HCT116 (cell line): ENCODE data around the gene UMOD. TPM values are rescaled to one million over a fixed set of nuclear protein-coding genes. Genes with fewer than 3 reads are reported as not detected.

Source experiments
- ATAC-seq: fragments of 200-7000 bp; cut with Tn5 transposase; 2 replicates; pipeline ENCODE4 v1.9.1; 2020; ENCODE audit warnings: mild to moderate bottlenecking, moderate library complexity
- BruUV-seq: library from RNA; stranded (reverse); fragments of 400-500 nt; replicated peaks from 2 replicates; lab custom pipeline; 2021; lab: Mats Ljungman, UMichigan
- CTCF ChIA-PET: fragments of 300-600 bp; sonication (Branson Sonifier 250); formaldehyde crosslinking; loops from one replicate; lab custom pipeline; 2021; ENCODE audit warnings: antibody characterized with exemption; lab: Charles Lee
- POLR2A ChIA-PET: fragments of 300-600, 350-600 bp; sonication (Branson Sonifier 250); formaldehyde crosslinking; loops from one replicate; lab custom pipeline; 2021; ENCODE audit warnings: antibody characterized with exemption; lab: Charles Lee
- RAD21 ChIA-PET, 2 experiments: fragments of 300-600 bp; sonication (Branson Sonifier 250); formaldehyde crosslinking; loops; one replicate each; lab custom pipeline; 2023; ENCODE audit warnings: low total read pairs in 2 of 2; ENCODE audit not compliant: uncharacterized antibody in 2 of 2, unreplicated experiment in 2 of 2, low non-redundant PET in 1 of 2; lab: Charles Lee
- DNase-seq: peaks from one replicate; pipeline ENCODE4 v3.0.0-alpha.2; 2010; ENCODE audit warnings: low read depth, low spot score
- H2AFZ ChIP-seq: fragments of 200-600 bp; shearing (Covaris generic), sonication (generic); 2 replicates; pipeline ENCODE4 v1.6.1; 2017; ENCODE audit warnings: low read depth, mixed run types, mixed read lengths, antibody characterized with exemption, low read length; ENCODE audit not compliant: poor library complexity, severe bottlenecking
- H3K27ac ChIP-seq: 2 replicates; pipeline ENCODE4 v1.5.1; 2012; ENCODE audit warnings: low read depth, low read length
- H3K27me3 ChIP-seq: fragments of 200-600 bp; sonication (generic); 2 replicates; pipeline ENCODE4 v1.6.1; 2016; ENCODE audit warnings: mixed run types, low read length, mixed read lengths; ENCODE audit not compliant: insufficient read depth
- H3K36me3 ChIP-seq, 2 experiments: fragments of 200-500 bp in 1 of 2; fragments of 200-600 bp in 1 of 2; sonication (Bioruptor generic) in 1 of 2; sonication (generic) in 1 of 2; 2 replicates each; pipeline versions ENCODE4 v1.5.1 to v1.6.1; 2014 to 2016; ENCODE audit warnings: low read length in 2 of 2, inconsistent platforms in 1 of 2, mixed read lengths in 1 of 2, mixed run types in 1 of 2; ENCODE audit not compliant: insufficient read depth in 2 of 2, control insufficient read depth in 1 of 2
- H3K4me1 ChIP-seq, 2 experiments: fragments of 200-600 bp in 1 of 2; sonication (generic) in 1 of 2; 2 replicates each; pipeline versions ENCODE4 v1.5.1 to v1.6.1; 2012 to 2017; ENCODE audit warnings: low read length in 2 of 2, inconsistent platforms in 1 of 2, mild to moderate bottlenecking in 1 of 2, mixed read lengths in 1 of 2, mixed run types in 1 of 2, moderate library complexity in 1 of 2; ENCODE audit not compliant: insufficient read depth in 2 of 2, control insufficient read depth in 1 of 2
- H3K4me2 ChIP-seq: fragments of 200-600 bp; sonication (generic); 2 replicates; pipeline ENCODE4 v1.6.1; 2017; ENCODE audit warnings: mixed run types, low read length, mixed read lengths
- H3K4me3 ChIP-seq, 2 experiments: fragments of 200-600 bp in 1 of 2; sonication (generic) in 1 of 2; replicated peaks in 1 of 2; 2 replicates each; pipeline ENCODE4 v1.5.1; 2011 to 2016; ENCODE audit warnings: low read length in 2 of 2, control low read depth in 1 of 2, low read depth in 1 of 2, mild to moderate bottlenecking in 1 of 2, mixed read lengths in 1 of 2, mixed run types in 1 of 2
- H3K79me2 ChIP-seq: fragments of 200-600 bp; sonication (generic); 2 replicates; pipeline ENCODE4 v1.6.1; 2017; ENCODE audit warnings: mild to moderate bottlenecking, mixed run types, low read length, moderate library complexity, mixed read lengths; ENCODE audit not compliant: insufficient read depth
- H3K9ac ChIP-seq: fragments of 200-600 bp; sonication (generic); 2 replicates; pipeline ENCODE4 v1.6.1; 2016; ENCODE audit warnings: low read length, mixed read lengths
- H3K9me2 ChIP-seq: fragments of 200-600 bp; sonication (generic), shearing (Covaris generic); 2 replicates; pipeline ENCODE4 v1.6.1; 2017; ENCODE audit warnings: mixed run types, mild to moderate bottlenecking, moderate library complexity; ENCODE audit not compliant: insufficient read depth
- H3K9me3 ChIP-seq, 2 experiments: fragments of 200-500 bp in 1 of 2; fragments of 200-600 bp in 1 of 2; sonication (Bioruptor generic) in 1 of 2; sonication (generic) in 1 of 2; 2 replicates each; pipeline ENCODE4 v1.6.1; 2014 to 2017; ENCODE audit warnings: low read length in 2 of 2, mixed read lengths in 2 of 2, inconsistent platforms in 1 of 2, low read depth in 1 of 2, mild to moderate bottlenecking in 1 of 2, mixed run types in 1 of 2, moderate library complexity in 1 of 2; ENCODE audit not compliant: control insufficient read depth in 1 of 2, insufficient read depth in 1 of 2
- H4K20me1 ChIP-seq: fragments of 200-600 bp; sonication (generic), shearing (Covaris generic); 2 replicates; pipeline ENCODE4 v1.6.1; 2017; ENCODE audit warnings: mixed run types, mild to moderate bottlenecking, moderate library complexity; ENCODE audit not compliant: insufficient read depth
- ATF3 ChIP-seq: IDR thresholded peaks from 2 replicates; pipeline ENCODE4 v1.6.1; 2012
- CBX3 ChIP-seq: IDR thresholded peaks from 2 replicates; pipeline ENCODE4 v1.6.1; 2012; ENCODE audit warnings: low read depth
- CTCF ChIP-seq, 3 experiments: fragments of 200-600 bp in 1 of 3; sonication (generic) in 1 of 3; IDR thresholded peaks in 2 of 3; conservative IDR thresholded peaks in 1 of 3; 2 replicates each; pipeline ENCODE4 v1.5.1; 2012 to 2017; ENCODE audit warnings: low read depth in 2 of 3, low read length in 2 of 3, antibody characterized with exemption in 1 of 3, borderline replicate concordance in 1 of 3, control low read depth in 1 of 3, mild to moderate bottlenecking in 1 of 3, mixed read lengths in 1 of 3, mixed run types in 1 of 3, moderate library complexity in 1 of 3; ENCODE audit not compliant: insufficient read depth in 1 of 3
- EGR1 ChIP-seq: IDR thresholded peaks from 2 replicates; pipeline ENCODE4 v1.6.1; 2012; ENCODE audit warnings: low read depth
- ELF1 ChIP-seq: IDR thresholded peaks from 2 replicates; pipeline ENCODE4 v1.6.1; 2012; ENCODE audit warnings: low read depth, borderline replicate concordance
- FOSL1 ChIP-seq: IDR thresholded peaks from 2 replicates; pipeline ENCODE4 v1.6.1; 2012; ENCODE audit warnings: low read depth
- POLR2A ChIP-seq: IDR thresholded peaks from 2 replicates; pipeline ENCODE4 v1.7.0; 2011; ENCODE audit warnings: borderline replicate concordance; ENCODE audit not compliant: insufficient read depth, insufficient read length; ENCODE audit errors: extremely low read depth
- REST ChIP-seq: IDR thresholded peaks from 2 replicates; pipeline ENCODE4 v1.6.1; 2012; ENCODE audit warnings: low read depth
- SIN3A ChIP-seq: IDR thresholded peaks from 2 replicates; pipeline ENCODE4 v1.6.1; 2012; ENCODE audit warnings: low read depth
- ZBTB33 ChIP-seq: IDR thresholded peaks from 2 replicates; pipeline ENCODE4 v1.6.1; 2011; ENCODE audit warnings: mild to moderate bottlenecking, low read length, moderate library complexity; ENCODE audit not compliant: insufficient replicate concordance; ENCODE audit errors: extremely low read depth
- ZFX ChIP-seq: fragments of 450-650 bp; IDR thresholded peaks from 2 replicates; pipeline ENCODE4 v1.6.1; 2017
- intact Hi-C: fragments of 100-400 bp; cut with micrococcal nuclease; formaldehyde crosslinking; loops from 2 replicates; pipeline ENCODE4 v1.10.0; 2022
- total RNA-seq: library from RNA; stranded (reverse); gene quantifications from one replicate; pipeline ENCODE4 v1.2.1, GENCODE V29; 2021; ENCODE audit not compliant: unreplicated experiment

UMOD gene
- total RNA-seq, 1 experiment from 2014 or later: not detected

GRCh38 chr16:20309786-20310185 lies 42.7 kb downstream of the UMOD start:
- CTCF ChIA-PET: interaction anchor here (1.5 kb wide), 1 partner anchor 9 kb away, joined by 7 read pairs; no protein-coding TSS in a partner anchor
- no TSS peak for BruUV-seq

GRCh38 chr16:20308801-20309590 lies 43.5 kb downstream of the UMOD start:
- CTCF ChIA-PET: interaction anchor here (1.5 kb wide), 1 partner anchor 9 kb away, joined by 7 read pairs; no protein-coding TSS in a partner anchor
- ATAC-seq: no peak
- RAD21 ChIA-PET: no interaction called here
- TF ChIP-seq CTCF (IDR thresholded peaks at IDR 0.05 in 2 of 3, conservative IDR thresholded peaks at IDR 0.05 in 1 of 3; ENCODE audit: borderline replicate concordance in 1 of 3, insufficient read depth in 1 of 3, low read depth in 2 of 3, low read length in 2 of 3): no peak
- no peak for TF ChIP-seq REST
- no peak for TF ChIP-seq ZBTB33
- no peak for TF ChIP-seq ATF3
- TF ChIP-seq FOSL1: no peak
- TF ChIP-seq SIN3A: no peak
- no peak for TF ChIP-seq ELF1

More at GRCh38 chr16:20309786-20310185, 42.7 kb downstream of the UMOD start:
- RAD21 ChIA-PET: no interaction called here
- H3K9me3 ChIP-seq: no peaks in the 10 kb centered on the region
- intact Hi-C loops: loop anchor here (10.0 kb wide), 1 partner anchor 705 kb away; no protein-coding TSS in a partner anchor
- no peak overlapping the region for H3K4me3 ChIP-seq
- H3K27ac ChIP-seq: no peak overlapping the region
- no peaks in the 10 kb centered on the region for H3K4me1 ChIP-seq
- no peak for DNase-seq
- no peak overlapping the region for H3K4me2 ChIP-seq
- peaks cover 36% of the 10 kb centered on the region for H3K27me3 ChIP-seq
- no peaks in the 10 kb centered on the region for H3K9me2 ChIP-seq
- H3K79me2 ChIP-seq: no peaks in the 10 kb centered on the region
- H2AFZ ChIP-seq: no peak overlapping the region
- H3K9ac ChIP-seq: no peak overlapping the region
- no peak for ATAC-seq
- no peaks in the 10 kb centered on the region for H3K36me3 ChIP-seq
- POLR2A ChIA-PET: no interaction called here
- TF ChIP-seq ZFX (no peak), EGR1 (no peak), CBX3 (no peak), FOSL1 (no peak), POLR2A (no peak)
- TF ChIP-seq, all 23 proteins: peak for 0
- no peaks in the 10 kb centered on the region for H4K20me1 ChIP-seq

More at GRCh38 chr16:20308801-20309590, 43.5 kb downstream of the UMOD start:
- H3K79me2 ChIP-seq: no peaks in the 10 kb centered on the region
- H3K4me2 ChIP-seq: no peak overlapping the region
- H4K20me1 ChIP-seq: no peaks in the 10 kb centered on the region
- H3K9me3 ChIP-seq: no peaks in the 10 kb centered on the region
- BruUV-seq: no TSS peak
- no peak overlapping the region for H3K27ac ChIP-seq
- H3K36me3 ChIP-seq: no peaks in the 10 kb centered on the region
- intact Hi-C loops: loop anchor here (10.0 kb wide), 1 partner anchor 704 kb away; no protein-coding TSS in a partner anchor
- H3K9ac ChIP-seq: no peak overlapping the region
- no peak for DNase-seq
- H3K27me3 ChIP-seq: peaks cover 36% of the 10 kb centered on the region
- POLR2A ChIA-PET: no interaction called here
- H2AFZ ChIP-seq: no peak overlapping the region
- no peak overlapping the region for H3K4me3 ChIP-seq
- no peaks in the 10 kb centered on the region for H3K4me1 ChIP-seq
- no peaks in the 10 kb centered on the region for H3K9me2 ChIP-seq
